ENCODE measurements around the gene NUAK2. TPM values are rescaled to one million over a fixed set of nuclear protein-coding genes. Genes with fewer than 3 reads are reported as not detected.

NUAK2 gene
- total RNA-seq, 1 experiment from 2014 or later: 3.9 TPM

DNA sequence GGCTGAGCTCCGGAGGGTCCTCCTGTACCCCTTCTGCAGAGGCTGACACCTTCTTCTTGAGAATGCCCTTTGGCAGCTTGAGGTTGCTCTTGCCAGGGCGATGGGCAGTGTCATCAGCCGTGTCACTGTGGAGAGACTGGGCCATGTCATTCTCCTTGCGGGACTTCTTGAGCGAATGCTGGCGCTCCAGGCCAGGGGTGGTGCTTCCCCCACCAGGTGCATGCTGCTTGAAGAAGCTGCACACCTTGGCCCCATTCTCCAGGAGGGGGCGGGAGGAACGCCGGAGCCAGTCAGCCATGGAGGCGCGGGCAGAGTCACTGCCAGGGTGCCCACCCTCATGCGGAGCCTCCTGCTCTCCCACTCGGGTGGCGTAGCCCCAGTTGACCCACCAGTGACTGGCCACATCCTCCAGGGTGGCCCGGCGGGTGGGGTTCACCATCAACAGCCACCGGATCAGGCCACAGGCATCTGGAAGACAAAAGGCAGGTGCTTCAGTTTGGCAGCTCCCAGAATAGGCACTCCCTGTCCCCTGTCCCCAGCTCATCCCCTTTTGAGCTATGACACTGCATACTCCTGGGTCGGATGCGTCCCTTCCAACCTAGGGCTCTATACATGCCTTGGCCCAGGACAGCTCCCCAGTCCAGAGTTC lies 17.4 kb downstream of the NUAK2 start:
- BruUV-seq (replicated peaks): no TSS peak
- H3K4me3 ChIP-seq: no peak overlapping the region
- H3K27ac ChIP-seq: no peak overlapping the region
- intact Hi-C loops (cut with micrococcal nuclease; ENCODE audit: unreplicated experiment): no loop called here
- H3K4me1 ChIP-seq (replicated peaks; ENCODE audit: insufficient read depth): peaks cover 29% of the 10 kb centered on the region
- no peaks in the 10 kb centered on the region for H3K36me3 ChIP-seq (ENCODE audit: low read depth)
- POLR2A ChIA-PET (ENCODE audit: unreplicated experiment): no interaction called here
- no peak overlapping the region for H2AFZ ChIP-seq
- no peak for DNase-seq
- H4K20me1 ChIP-seq (ENCODE audit: insufficient read depth): no peaks in the 10 kb centered on the region
- H3F3A ChIP-seq (ENCODE audit: insufficient read depth, low read depth): peaks cover 6% of the 10 kb centered on the region; the same call in 1 of the 2 replicates
- TF ChIP-seq, protein P1, sequence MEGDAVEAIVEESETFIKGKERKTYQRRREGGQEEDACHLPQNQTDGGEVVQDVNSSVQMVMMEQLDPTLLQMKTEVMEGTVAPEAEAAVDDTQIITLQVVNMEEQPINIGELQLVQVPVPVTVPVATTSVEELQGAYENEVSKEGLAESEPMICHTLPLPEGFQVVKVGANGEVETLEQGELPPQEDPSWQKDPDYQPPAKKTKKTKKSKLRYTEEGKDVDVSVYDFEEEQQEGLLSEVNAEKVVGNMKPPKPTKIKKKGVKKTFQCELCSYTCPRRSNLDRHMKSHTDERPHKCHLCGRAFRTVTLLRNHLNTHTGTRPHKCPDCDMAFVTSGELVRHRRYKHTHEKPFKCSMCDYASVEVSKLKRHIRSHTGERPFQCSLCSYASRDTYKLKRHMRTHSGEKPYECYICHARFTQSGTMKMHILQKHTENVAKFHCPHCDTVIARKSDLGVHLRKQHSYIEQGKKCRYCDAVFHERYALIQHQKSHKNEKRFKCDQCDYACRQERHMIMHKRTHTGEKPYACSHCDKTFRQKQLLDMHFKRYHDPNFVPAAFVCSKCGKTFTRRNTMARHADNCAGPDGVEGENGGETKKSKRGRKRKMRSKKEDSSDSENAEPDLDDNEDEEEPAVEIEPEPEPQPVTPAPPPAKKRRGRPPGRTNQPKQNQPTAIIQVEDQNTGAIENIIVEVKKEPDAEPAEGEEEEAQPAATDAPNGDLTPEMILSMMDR (conservative IDR thresholded peaks at IDR 0.05): no peak
- H3K27me3 ChIP-seq (ENCODE audit: insufficient read depth, low read depth): no peaks in the 10 kb centered on the region
- H3K4me2 ChIP-seq: no peak overlapping the region
- H3K9me3 ChIP-seq (ENCODE audit: insufficient read depth, low read depth): no peaks in the 10 kb centered on the region
- CTCF ChIA-PET: interaction anchor here (0.9 kb wide), 1 partner anchor 14 kb away, joined by 4 read pairs; no protein-coding TSS in a partner anchor
- H3K9me2 ChIP-seq (ENCODE audit: insufficient read depth): no peaks in the 10 kb centered on the region
- H3K79me2 ChIP-seq (ENCODE audit: low read depth): no peaks in the 10 kb centered on the region

GRCh38 chr1:205303247-205303888 lies 18.2 kb downstream of the NUAK2 start:
- Histone ChIP-seq H4K20me1 (ENCODE audit: insufficient read depth) (no peaks in the 10 kb centered on the region), H3K27me3 (ENCODE audit: insufficient read depth, low read depth) (no peaks in the 10 kb centered on the region), H3K9me3 (ENCODE audit: insufficient read depth, low read depth) (no peaks in the 10 kb centered on the region), H3F3A (ENCODE audit: insufficient read depth, low read depth) (peaks cover 10% of the 10 kb centered on the region; the same call in 1 of the 2 replicates), H3K79me2 (ENCODE audit: low read depth) (no peaks in the 10 kb centered on the region), H3K4me2 (no peak overlapping the region), H3K36me3 (ENCODE audit: low read depth) (no peaks in the 10 kb centered on the region), H3K27ac (no peak overlapping the region), H3K4me3 (no peak overlapping the region), H2AFZ (no peak overlapping the region), H3K9me2 (ENCODE audit: insufficient read depth) (no peaks in the 10 kb centered on the region), H3K4me1 (replicated peaks; ENCODE audit: insufficient read depth) (peaks cover 37% of the 10 kb centered on the region)
- ChIA-PET POLR2A (ENCODE audit: unreplicated experiment) (no interaction called here), CTCF (interaction anchor here (0.9 kb wide), 1 partner anchor 15 kb away, joined by 4 read pairs; no protein-coding TSS in a partner anchor)
- DNase-seq: no peak
- BruUV-seq (replicated peaks): no TSS peak
- intact Hi-C loops (cut with micrococcal nuclease; ENCODE audit: unreplicated experiment): no loop called here
- TF ChIP-seq, protein P1 (conservative IDR thresholded peaks at IDR 0.05): no peak
- no peak for TF ChIP-seq EZH2 (IDR thresholded peaks at IDR 0.05; ENCODE audit: low read depth)

DNA sequence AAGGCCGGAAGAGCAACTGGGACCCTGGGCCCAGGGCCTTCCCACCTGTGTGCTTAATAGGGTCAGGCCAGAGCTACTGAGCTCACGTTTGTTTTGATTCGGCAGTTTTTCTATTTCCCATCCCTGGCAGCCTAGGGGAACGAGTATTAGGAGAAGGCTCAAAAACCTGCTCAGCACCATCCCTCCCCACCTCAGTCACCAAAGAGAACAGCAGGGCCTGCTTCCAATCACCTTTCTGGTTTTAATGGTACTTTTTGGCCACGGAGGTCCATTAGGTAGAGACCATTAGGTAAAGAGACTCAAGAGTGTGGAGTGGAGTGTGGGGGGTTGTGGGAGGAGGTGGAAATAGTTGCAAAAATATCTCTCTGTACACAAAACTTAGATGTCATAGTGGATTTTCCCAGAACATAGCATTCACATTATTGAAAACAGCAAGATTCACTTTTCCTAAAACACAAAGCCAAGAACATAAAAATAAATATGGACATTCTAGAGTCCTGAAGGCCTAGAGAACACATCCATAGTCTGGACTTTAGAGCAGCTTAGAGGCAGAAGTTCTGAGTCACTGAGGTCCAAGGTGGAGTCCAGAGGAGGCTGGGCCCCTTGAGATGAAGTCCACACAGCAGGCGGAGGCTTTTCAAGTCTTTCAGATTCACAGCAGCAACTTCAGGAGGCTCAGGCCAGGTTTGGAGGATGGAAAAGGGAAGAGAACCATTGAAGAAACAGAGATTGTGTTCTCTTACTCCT lies 19.5 kb downstream of the NUAK2 start:
- Histone ChIP-seq H3K4me1 (replicated peaks; ENCODE audit: insufficient read depth) (peaks cover 47% of the 10 kb centered on the region), H3K36me3 (ENCODE audit: low read depth) (no peaks in the 10 kb centered on the region), H3K9me3 (ENCODE audit: insufficient read depth, low read depth) (no peaks in the 10 kb centered on the region), H3K27ac (peak overlapping the region; percentile 68), H3K4me3 (peak overlapping the region; percentile 15; the same call in 1 of the 2 replicates), H2AFZ (no peak overlapping the region), H3K27me3 (ENCODE audit: insufficient read depth, low read depth) (no peaks in the 10 kb centered on the region), H3F3A (ENCODE audit: insufficient read depth, low read depth) (peaks cover 23% of the 10 kb centered on the region; the same call in 1 of the 2 replicates), H4K20me1 (ENCODE audit: insufficient read depth) (no peaks in the 10 kb centered on the region), H3K79me2 (ENCODE audit: low read depth) (no peaks in the 10 kb centered on the region), H3K4me2 (peak overlapping the region; percentile 66), H3K9me2 (ENCODE audit: insufficient read depth) (no peaks in the 10 kb centered on the region)
- TF ChIP-seq, protein P1 (conservative IDR thresholded peaks at IDR 0.05): no peak
- TF ChIP-seq EZH2 (IDR thresholded peaks at IDR 0.05; ENCODE audit: low read depth): no peak
- ChIA-PET POLR2A (ENCODE audit: unreplicated experiment) (interaction anchor here (1.0 kb wide), 1 partner anchor 17 kb away, joined by 5 read pairs; no protein-coding TSS in a partner anchor), CTCF (interaction anchor here (0.7 to 1.5 kb wide), 3 partner anchors 15 to 23 kb away, joined by 3 to 12 read pairs (median 4); no protein-coding TSS in a partner anchor)
- intact Hi-C loops (cut with micrococcal nuclease; ENCODE audit: unreplicated experiment): loop anchor here (1.0 kb wide), 3 partner anchors 15 to 28 kb away; no protein-coding TSS in a partner anchor
- no peak for DNase-seq
- TSS peak; percentile 28 for BruUV-seq (replicated peaks)

Measured in PC-9 (cell line).